Thyroid gland (tissue), 4 donors: ENCODE results near the gene ANO1. TPM values are rescaled to one million over a fixed set of nuclear protein-coding genes. Genes with fewer than 3 reads are reported as not detected.

Source experiments
- DNase-seq, 2 donors: peaks; one replicate each; pipeline ENCODE4 v3.0.0-alpha.2; 2019
- H3K27ac ChIP-seq, 3 donors: fragments of 200-600 bp; sonication (generic); 1 replicate in 2 of 3; 2 replicates in 1 of 3; pipeline ENCODE4 v1.5.1; 2016 to 2019; ENCODE audit warnings: mild to moderate bottlenecking in 1 of 3, moderate library complexity in 1 of 3
- H3K27me3 ChIP-seq: fragments of 200-600 bp; sonication (generic); one replicate; pipeline ENCODE4 v1.5.1; 2019
- H3K36me3 ChIP-seq, 2 donors: fragments of 200-600 bp; sonication (generic); one replicate each; pipeline ENCODE4 v1.5.1; 2016 to 2019
- H3K4me1 ChIP-seq, 2 donors: fragments of 200-600 bp; sonication (generic); one replicate each; pipeline ENCODE4 v1.5.1; 2017 to 2019
- H3K4me3 ChIP-seq, 3 donors: fragments of 200-600 bp; sonication (generic); replicated peaks in 1 of 3; 1 replicate in 2 of 3; 2 replicates in 1 of 3; pipeline ENCODE4 v1.5.1; 2016; ENCODE audit warnings: mild to moderate bottlenecking in 1 of 3
- H3K9me3 ChIP-seq: fragments of 200-600 bp; sonication (generic); one replicate; pipeline ENCODE4 v1.5.1; 2017
- CTCF ChIP-seq, 6 experiments: fragments of 200-600 bp in 3 of 6; fragments of 450-650 bp in 3 of 6; sonication (generic) in 3 of 6; IDR thresholded peaks; one replicate each; pipeline ENCODE4 v1.5.1; 2016 to 2019; ENCODE audit warnings: antibody characterized with exemption in 6 of 6, mild to moderate bottlenecking in 2 of 6, inconsistent platforms in 1 of 6, moderate library complexity in 1 of 6
- POLR2A ChIP-seq, 2 donors: fragments of 450-650 bp; IDR thresholded peaks; one replicate each; pipeline ENCODE4 v1.6.1; 2017; ENCODE audit warnings: antibody characterized with exemption in 2 of 2, mild to moderate bottlenecking in 2 of 2, moderate library complexity in 1 of 2
- WGBS, 2 donors: methylation state at CpG; one replicate each; pipeline ENCODE4 v1.1.5; 2017; 5-methylcytosine and 5-hydroxymethylcytosine counted together
- intact Hi-C: fragments of 100-400 bp; cut with DNase I; formaldehyde crosslinking; loops from one replicate; pipeline ENCODE4 v1.15.1; 2023
- total RNA-seq, 4 donors: library from RNA; depleted of rRNA; stranded (reverse); fragments of >200 nt; gene quantifications; one replicate each; pipeline ENCODE4 v1.2.3, GENCODE V29; 2016

The ANO1 gene
- total RNA-seq, 4 donors from 2014 or later: 25.8 to 56.2 (median 35.3) TPM

- no peak overlapping the region for H3K4me3 ChIP-seq
- intact Hi-C loops: no loop called here
- H3K9me3 ChIP-seq: no peaks in the 10 kb centered on the region
- peaks cover 47 to 58% of the 10 kb centered on the region in 2 donors for H3K4me1 ChIP-seq
- no peaks in the 10 kb centered on the region for H3K27me3 ChIP-seq
- WGBS, 2 donors: 76 to 81% methylated on average over 10 of the region's 11 CpGs
- TF ChIP-seq POLR2A (IDR thresholded peaks at IDR 0.05) (no peak), CTCF (IDR thresholded peaks at IDR 0.05) (no peak)
- DNase-seq: no peak
- H3K36me3 ChIP-seq: no peaks in the 10 kb centered on the region
- H3K27ac ChIP-seq: peak overlapping the region in 2 of 3 donors; percentile 88 to 92
These were observed 29.6 kb downstream of the ANO1 start for GRCh38 chr11:70107756-70108155.

GRCh38 chr11:70108250-70108649 lies 30.1 kb downstream of the ANO1 start:
- WGBS, 2 donors: 64 to 77% methylated on average over 11 of the region's 11 CpGs
- peak in 1 of 2 donors; percentile 37 for DNase-seq
- Histone ChIP-seq H3K27ac (peak overlapping the region in 2 of 3 donors; percentile 88 to 92), H3K36me3 (no peaks in the 10 kb centered on the region), H3K4me3 (no peak overlapping the region), H3K9me3 (no peaks in the 10 kb centered on the region), H3K27me3 (no peaks in the 10 kb centered on the region), H3K4me1 (peaks cover 47 to 58% of the 10 kb centered on the region in 2 donors)
- TF ChIP-seq CTCF (IDR thresholded peaks at IDR 0.05) (no peak), POLR2A (IDR thresholded peaks at IDR 0.05) (peak in 1 of 2 donors; percentile 42)
- intact Hi-C loops: no loop called here

- intact Hi-C loops: no loop called here
- peaks cover 43 to 53% of the 10 kb centered on the region in 2 donors for H3K4me1 ChIP-seq
- H3K4me3 ChIP-seq: no peak overlapping the region
- 83 to 91% methylated on average over 5 to 7 of the region's 7 CpGs for WGBS, 2 donors
- peak overlapping the region in 2 of 3 donors; percentile 88 to 92 for H3K27ac ChIP-seq
- H3K9me3 ChIP-seq: no peaks in the 10 kb centered on the region
- DNase-seq: no peak
- H3K27me3 ChIP-seq: no peaks in the 10 kb centered on the region
- H3K36me3 ChIP-seq: no peaks in the 10 kb centered on the region
- TF ChIP-seq POLR2A (IDR thresholded peaks at IDR 0.05): no peak
- no peak for TF ChIP-seq CTCF (IDR thresholded peaks at IDR 0.05)
These were observed 30.9 kb downstream of the ANO1 start for GRCh38 chr11:70109006-70109405.

- 96 to 99% methylated on average over 6 of the region's 6 CpGs for WGBS, 2 donors
- DNase-seq: no peak
These were observed 31.8 kb downstream of the ANO1 start for GRCh38 chr11:70109903-70110302.

More at GRCh38 chr11:70109903-70110302, 31.8 kb downstream of the ANO1 start:
- Histone ChIP-seq H3K27ac (no peak overlapping the region), H3K36me3 (no peaks in the 10 kb centered on the region), H3K4me3 (no peak overlapping the region), H3K4me1 (peaks cover 34 to 44% of the 10 kb centered on the region in 2 donors), H3K9me3 (no peaks in the 10 kb centered on the region), H3K27me3 (no peaks in the 10 kb centered on the region)
- intact Hi-C loops: no loop called here
- TF ChIP-seq POLR2A (IDR thresholded peaks at IDR 0.05) (no peak), CTCF (IDR thresholded peaks at IDR 0.05) (no peak)
